CD1c-positive myeloid dendritic cell (primary cell): ENCODE results near the gene C5orf46.
"Not testable (repeated sequence)": the region's sequence is repeated elsewhere in the genome, so short reads cannot be mapped to it uniquely, and the experiment has no call there.

Source experiments
- DNase-seq: peaks from one replicate; pipeline ENCODE4 v3.0.0-alpha.2; 2016; ENCODE audit errors: extremely low spot score

C5orf46 gene

GRCh38 chr5:147893820-147894219 is 12.5 kb downstream of the C5orf46 start:
- DNase-seq, result no peak

GRCh38 chr5:147892696-147893296 is 13.5 kb downstream of the C5orf46 start:
- DNase-seq, result no peak

- DNase-seq, result peak; percentile 7
These were observed 18.4 kb downstream of the C5orf46 start for GRCh38 chr5:147887930-147888329.

GRCh38 chr5:147887026-147887627 is 19.2 kb downstream of the C5orf46 start:
- peak; percentile 46 for DNase-seq

GRCh38 chr5:147882586-147883313 is 23.6 kb downstream of the C5orf46 start:
- no peak for DNase-seq

- no peak for DNase-seq
These were observed 25.9 kb downstream of the C5orf46 start for GRCh38 chr5:147880487-147880886.

GRCh38 chr5:147879784-147880183 is 26.6 kb downstream of the C5orf46 start:
- DNase-seq, result no peak

- DNase-seq, result no peak
These were observed 28.1 kb downstream of the C5orf46 start, which contains the start of gene SCGB3A2 for GRCh38 chr5:147878066-147878759. Gene SCGB3A2, plus strand, starts transcription at chr5:147878711. Its CDS starts 93 bp downstream, at chr5:147878804.

- no peak for DNase-seq
These were observed 29.7 kb downstream of the C5orf46 start for GRCh38 chr5:147876626-147877025.

- DNase-seq, result no peak
These were observed 30.2 kb downstream of the C5orf46 start for GRCh38 chr5:147876141-147876540.

GRCh38 chr5:147874910-147875367 is 31.4 kb downstream of the C5orf46 start:
- DNase-seq, result no peak

GRCh38 chr5:147874118-147874875 is 32.0 kb downstream of the C5orf46 start:
- DNase-seq, result not testable (repeated sequence)

GRCh38 chr5:147872744-147873435 is 33.4 kb downstream of the C5orf46 start:
- DNase-seq, result not testable (repeated sequence)

- DNase-seq, result not testable (repeated sequence)
These were observed 34.3 kb downstream of the C5orf46 start for GRCh38 chr5:147871980-147872549.

- DNase-seq, result not testable (repeated sequence)
These were observed 36.4 kb downstream of the C5orf46 start for GRCh38 chr5:147869892-147870291.

GRCh38 chr5:147869112-147869511 is 37.2 kb downstream of the C5orf46 start:
- DNase-seq, result no peak

GRCh38 chr5:147863454-147864158 is 42.7 kb downstream of the C5orf46 start:
- DNase-seq, result no peak

- DNase-seq, result no peak
These were observed 45.7 kb downstream of the C5orf46 start for GRCh38 chr5:147860641-147861025.

- no peak for DNase-seq
These were observed 46.2 kb downstream of the C5orf46 start for GRCh38 chr5:147859962-147860640.
